Stomach (tissue), 4 donors: ENCODE measurements around the gene FOXP2.

Source experiments
- CTCF ChIP-seq, 7 experiments: fragments of 450-650 bp in 4 of 7; fragments of 200-600 bp in 3 of 7; sonication (generic) in 3 of 7; IDR thresholded peaks; one replicate each; pipeline ENCODE4 v1.5.1; 2016 to 2019; ENCODE audit warnings: antibody characterized with exemption in 7 of 7, control low read depth in 2 of 7, mild to moderate bottlenecking in 1 of 7
- POLR2A ChIP-seq, 4 donors: fragments of 450-650 bp; IDR thresholded peaks; one replicate each; pipeline ENCODE4 v1.6.1; 2016; ENCODE audit warnings: antibody characterized with exemption in 4 of 4, control low read depth in 2 of 4, mild to moderate bottlenecking in 1 of 4, moderate library complexity in 1 of 4
- POLR2AphosphoS5 ChIP-seq, 3 donors: sonication (generic); formaldehyde crosslinking; IDR thresholded peaks; one replicate each; pipeline ENCODE4 v1.6.1; 2016; ENCODE audit warnings: antibody characterized with exemption in 3 of 3

GRCh38 chr7:114639451-114639850, 224.8 kb downstream of the FOXP2 start:
- no peak for TF ChIP-seq POLR2A (IDR thresholded peaks at IDR 0.05)
- TF ChIP-seq CTCF (IDR thresholded peaks at IDR 0.05), result no peak
- TF ChIP-seq POLR2AphosphoS5 (IDR thresholded peaks at IDR 0.05), result no peak
